Inferior parietal cortex (tissue), 1 donor: ENCODE measurements around the gene EPHA6.

Experiments
- DNase-seq: peaks from one replicate; pipeline ENCODE4 v3.0.0-alpha.2; 2016; ENCODE audit errors: extremely low spot score

The EPHA6 gene

DNA sequence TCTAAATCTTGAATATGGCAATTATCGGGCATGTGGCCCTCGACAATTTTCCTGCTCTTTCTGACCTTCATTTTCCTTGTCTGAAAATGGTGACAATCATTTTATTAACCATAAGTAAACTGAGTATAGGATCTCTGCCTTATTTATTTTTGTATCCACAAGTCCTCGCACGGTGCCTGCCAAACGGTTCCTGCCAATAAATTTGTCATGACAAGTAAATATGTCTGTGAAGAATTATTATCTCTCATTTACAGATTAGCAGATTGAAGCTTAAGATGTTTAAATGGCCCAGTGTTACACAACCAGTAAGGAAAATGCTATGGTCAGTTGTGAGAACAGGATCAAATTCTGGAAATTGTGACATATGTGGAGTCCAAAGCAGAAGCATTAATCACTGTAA, 884.3 kb downstream of the EPHA6 start:
- no peak for DNase-seq

DNA sequence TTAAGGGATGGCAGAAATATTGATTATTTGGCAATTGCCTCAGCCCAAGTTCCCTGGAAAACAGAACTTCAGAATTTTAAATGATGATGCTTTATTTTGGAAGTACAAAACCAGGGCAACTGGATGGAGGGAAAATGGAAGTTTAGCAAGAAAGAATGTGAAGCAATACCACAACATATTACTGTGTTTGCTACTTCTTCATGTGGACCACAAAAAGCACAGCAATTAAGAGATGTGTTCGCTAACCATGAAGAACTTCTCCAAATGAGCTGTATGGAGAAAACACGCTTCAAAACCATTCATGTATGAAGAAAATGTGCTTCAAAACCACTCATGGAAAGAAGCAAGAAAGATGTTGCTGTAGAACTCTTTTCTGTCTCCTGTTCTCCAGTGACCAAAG, 885.5 kb downstream of the EPHA6 start:
- no peak for DNase-seq

DNA sequence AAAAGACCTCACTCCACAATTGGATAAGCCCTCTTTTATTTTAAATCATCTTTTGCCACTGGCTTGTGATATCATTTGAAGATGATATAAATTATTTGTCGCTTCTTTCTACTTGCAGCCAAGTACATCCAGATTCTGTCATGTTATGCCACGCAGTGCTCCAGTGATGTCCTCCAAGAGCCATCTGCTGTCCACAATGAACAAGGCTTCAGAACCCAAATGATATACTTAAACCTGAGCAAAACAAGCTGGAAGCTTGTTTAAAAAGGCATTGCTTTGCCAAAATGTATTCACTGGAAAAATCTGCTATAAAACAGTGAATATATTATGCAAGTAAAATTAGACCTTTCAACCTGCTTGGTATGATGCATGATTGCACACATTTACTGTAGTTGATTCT, 891.4 kb downstream of the EPHA6 start:
- peak; percentile 39 for DNase-seq

DNA sequence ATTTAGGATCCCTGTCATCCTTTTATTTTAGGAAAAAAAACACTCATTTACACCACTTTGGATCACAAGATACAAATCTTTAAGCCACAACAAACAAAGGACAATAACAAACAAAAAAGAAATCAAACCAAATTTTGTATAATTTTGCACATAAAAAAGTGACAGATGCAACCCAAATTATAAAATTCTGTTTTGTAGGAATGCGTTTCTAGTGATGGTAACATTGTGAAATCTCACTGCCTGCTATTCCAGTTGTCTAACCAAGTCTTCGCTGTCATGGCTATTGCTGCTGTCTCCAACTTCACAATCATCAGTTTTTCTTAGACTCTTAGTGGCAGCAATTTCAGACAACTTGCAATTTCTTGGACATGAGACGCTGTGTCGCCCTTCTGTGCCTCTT, 891.8 kb downstream of the EPHA6 start:
- no peak for DNase-seq

DNA sequence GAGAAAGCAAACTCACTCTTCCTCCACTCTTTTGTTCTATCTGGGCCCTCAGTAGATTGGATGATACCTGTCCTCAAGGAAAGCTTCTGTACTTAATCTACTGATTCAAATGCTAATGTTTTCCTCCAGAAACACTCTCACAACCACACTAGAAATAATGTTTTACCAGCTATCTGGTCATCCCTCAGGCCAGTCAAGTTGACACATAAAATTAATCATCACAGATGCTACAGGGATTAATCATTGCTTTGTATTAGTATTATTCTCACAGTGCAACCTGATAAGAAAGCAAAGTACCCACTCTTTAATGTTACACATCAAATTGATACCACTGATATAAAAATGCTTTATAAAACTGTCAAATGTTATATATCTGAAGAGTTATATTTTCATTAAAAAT, 897.3 kb downstream of the EPHA6 start:
- no peak for DNase-seq

DNA sequence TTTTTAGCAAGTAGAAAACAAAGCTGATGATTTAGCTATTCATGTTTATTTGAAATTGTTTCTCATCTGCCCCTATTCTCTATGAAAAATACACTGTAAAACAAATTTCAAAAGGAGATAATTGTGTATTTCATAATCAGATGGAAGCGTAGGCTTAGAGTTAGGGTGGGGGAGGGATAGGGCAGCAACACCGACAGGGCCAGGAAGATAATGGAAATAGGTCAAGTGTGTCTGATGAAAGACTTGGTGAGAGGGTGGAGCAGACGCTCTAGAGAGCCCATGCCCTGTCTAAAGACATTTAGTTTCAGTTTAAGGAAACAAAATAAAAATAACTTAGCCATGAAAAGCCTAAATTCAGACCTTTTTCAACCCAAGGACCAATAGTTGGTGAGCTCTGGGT, 898.5 kb downstream of the EPHA6 start:
- DNase-seq = no peak

DNA sequence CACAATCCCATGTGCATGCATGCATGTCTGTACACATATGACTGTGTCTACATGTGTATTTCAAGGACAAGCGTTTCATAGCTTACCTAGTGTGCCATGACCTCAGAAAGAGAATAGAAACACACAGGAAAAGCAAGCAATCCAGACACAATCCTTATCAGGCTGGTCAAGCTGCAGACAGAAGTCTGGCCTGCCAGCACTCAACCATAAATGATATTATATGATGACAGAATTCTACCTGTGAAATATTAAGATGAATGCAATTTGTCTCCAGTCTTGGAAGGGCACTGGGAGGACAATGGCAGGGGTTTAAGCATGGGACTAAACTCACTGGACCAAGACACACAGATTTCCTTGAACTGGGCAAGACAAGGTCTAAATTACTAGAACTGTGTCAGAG, 899.2 kb downstream of the EPHA6 start:
- DNase-seq = no peak

DNA sequence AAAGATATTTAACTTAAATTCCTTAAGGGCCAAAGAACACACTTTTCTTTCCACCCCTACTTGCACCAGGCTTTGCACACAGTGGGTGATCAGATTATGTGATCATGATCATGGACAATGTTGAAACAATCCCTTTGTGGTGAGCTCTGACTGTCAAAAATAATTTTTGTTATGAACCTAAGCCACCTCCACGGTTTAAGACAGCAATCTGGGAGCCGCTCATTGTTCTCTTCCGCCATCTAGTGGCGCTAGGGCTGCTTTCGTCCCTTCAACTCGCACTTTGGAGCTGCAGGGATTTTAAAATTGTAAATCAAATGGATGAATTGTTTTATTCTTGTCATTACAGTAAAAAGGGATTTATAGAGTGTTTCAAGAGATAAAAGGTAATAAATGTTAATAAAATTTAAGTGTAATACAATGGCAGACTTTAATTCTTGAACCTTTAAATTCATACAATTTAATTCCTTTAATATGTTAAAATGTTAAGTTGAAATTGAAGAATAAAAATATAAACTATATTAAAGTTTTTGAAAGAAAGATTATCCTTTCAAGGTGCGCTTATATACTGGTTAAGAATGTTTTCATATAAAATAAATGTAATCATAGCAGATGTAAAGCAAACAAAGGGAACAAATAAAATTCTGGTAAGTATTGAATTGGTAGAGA, 904.9 kb downstream of the EPHA6 start:
- DNase-seq = peak; percentile 85

DNA sequence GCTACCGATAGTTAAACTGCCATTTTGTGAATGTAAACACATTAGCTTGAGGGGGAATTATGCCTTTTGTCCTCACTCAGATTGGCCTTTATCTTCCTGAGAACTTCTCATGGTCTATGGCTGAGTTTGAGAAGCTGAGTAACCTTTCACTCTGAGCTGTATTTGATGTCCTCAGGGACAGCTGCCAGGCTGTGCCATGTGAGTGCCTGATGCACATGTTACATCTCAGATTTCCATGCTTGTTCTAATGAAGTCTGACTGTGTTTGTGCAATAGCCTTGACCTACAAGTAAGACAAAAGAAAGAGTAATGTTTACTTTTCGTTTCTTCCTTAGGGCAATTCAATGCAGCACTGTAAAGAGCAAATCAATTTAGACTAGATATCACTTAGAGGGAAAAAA, 906.0 kb downstream of the EPHA6 start:
- no peak for DNase-seq

DNA sequence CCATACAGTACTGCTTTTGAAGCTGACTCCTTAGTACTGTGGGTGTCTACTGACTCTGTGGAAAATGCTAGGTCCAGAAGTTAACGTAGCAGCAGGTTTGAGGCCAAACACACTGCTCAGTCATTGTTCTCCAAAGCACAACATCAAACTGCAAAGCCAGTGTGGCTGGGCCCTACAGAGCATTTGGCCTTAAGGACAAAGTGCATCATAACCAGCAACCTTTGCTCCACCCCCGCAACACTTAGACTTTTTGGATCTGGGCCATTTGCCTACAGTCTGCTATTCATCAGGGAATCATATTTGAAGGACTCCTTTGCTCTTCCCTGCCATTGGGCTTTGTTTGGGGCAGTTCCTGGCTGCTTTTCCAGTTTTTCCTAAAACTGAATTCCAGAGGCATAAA, 907.1 kb downstream of the EPHA6 start:
- no peak for DNase-seq

DNA sequence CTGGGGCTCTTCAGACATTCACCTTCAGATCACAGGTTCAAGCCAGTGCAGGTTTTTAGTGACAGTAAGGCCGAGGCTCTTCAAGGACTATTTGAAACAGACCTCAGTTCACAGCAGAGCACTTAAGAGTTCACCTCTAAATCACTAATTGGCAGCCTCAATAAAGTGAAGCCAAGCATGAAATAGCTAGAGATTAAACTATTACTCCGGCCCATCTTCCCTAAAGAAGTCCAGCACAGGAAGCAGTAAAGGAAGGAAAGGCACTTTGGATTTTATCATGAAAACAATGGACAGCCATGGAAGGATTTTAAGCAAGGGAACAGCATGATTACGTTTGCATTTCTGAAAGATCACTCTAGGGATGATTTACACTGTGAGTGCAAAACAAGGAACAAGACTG, 922.5 kb downstream of the EPHA6 start:
- DNase-seq = no peak

DNA sequence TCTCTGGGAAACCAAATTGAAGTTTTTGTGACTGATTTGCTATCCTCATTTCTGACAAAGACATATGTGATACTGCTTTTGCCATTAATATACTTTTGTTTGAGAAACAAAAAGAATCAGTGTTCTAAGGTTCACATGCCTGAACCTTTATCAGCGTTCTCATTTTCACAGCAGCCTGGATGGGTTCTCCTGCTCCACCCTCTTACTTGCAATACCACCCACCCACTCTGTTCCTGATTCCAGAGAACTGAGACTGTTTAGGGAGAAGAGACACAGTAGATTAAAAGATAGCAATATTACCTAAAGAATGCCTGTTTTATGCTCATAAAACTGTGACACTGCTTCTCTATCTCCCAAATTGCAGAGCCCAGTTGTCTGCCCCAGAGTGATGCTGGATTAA, 924.4 kb downstream of the EPHA6 start:
- DNase-seq = no peak

DNA sequence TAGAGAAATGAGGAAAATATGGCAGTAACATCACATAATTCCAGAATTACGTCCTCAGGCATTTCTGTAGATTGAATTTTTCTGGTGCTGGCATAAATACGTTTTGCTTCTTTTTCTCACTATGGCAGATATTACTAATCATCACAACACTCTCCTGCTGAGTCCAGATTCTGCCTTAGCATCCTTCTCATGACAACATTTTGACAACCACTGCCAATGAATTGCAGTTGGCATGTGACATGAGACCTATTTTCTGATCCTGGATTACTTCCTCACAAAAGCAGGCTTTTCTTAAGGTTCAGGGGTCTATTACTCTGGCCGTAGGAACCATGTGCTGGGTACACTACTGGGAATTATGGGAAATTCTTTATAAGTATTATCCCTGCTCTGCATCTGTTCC, 927.6 kb downstream of the EPHA6 start:
- no peak for DNase-seq

DNA sequence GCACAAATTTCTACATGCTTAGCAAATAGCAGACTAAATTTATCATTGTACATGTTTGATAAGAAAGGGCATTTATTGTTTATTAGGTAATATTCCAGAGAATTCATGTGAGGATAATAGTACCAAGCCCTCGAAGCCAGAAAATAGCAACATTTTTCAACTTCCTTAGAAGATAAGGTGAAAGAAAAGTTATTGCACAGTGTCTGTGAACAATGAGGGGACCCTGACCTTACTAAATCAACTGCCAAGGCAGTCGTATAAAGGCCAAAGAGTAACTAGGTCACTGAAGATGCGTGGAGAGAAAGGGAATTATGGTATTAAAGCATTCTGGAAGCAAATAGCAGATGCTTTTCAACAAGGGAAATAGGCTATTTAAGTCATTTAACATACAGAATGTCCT, 929.9 kb downstream of the EPHA6 start:
- no peak for DNase-seq

DNA sequence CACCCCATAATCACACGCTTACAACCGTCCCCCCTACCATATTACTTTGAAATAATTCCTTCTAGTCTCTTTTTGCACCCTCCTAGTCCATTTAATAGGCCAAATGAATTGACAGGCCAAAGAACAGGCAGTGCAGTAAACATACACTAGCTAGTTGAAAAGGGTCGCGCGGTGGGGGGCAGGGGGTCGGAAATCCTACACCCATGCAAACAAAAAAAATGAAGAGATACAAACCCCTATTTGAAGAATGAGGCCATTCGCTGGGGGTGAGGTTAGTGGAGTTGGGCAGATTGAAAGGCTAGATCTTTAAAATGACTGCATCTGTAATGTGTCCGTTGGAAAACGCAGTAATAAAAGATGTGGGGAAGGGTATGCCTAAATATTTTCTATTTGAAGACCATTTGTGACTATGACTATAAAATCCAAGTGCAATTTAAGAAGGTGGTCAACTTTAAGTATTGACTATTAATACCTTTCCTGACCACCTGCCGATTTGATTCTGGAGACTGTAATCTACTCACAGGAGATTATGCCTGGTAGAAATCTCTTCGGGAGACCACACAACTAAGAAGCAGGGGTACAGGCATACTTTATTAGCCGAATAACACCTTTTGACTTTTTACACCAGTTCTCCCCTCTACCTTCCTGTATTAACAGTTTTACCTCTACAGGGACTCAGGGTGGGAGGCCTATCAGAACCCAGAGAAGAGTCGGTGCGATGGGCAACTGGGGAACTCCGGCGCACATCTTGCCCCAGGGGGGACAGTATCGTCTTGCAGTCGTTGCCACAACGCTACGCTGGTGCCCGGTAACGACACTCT, 949.4 kb downstream of the EPHA6 start:
- no peak for DNase-seq

DNA sequence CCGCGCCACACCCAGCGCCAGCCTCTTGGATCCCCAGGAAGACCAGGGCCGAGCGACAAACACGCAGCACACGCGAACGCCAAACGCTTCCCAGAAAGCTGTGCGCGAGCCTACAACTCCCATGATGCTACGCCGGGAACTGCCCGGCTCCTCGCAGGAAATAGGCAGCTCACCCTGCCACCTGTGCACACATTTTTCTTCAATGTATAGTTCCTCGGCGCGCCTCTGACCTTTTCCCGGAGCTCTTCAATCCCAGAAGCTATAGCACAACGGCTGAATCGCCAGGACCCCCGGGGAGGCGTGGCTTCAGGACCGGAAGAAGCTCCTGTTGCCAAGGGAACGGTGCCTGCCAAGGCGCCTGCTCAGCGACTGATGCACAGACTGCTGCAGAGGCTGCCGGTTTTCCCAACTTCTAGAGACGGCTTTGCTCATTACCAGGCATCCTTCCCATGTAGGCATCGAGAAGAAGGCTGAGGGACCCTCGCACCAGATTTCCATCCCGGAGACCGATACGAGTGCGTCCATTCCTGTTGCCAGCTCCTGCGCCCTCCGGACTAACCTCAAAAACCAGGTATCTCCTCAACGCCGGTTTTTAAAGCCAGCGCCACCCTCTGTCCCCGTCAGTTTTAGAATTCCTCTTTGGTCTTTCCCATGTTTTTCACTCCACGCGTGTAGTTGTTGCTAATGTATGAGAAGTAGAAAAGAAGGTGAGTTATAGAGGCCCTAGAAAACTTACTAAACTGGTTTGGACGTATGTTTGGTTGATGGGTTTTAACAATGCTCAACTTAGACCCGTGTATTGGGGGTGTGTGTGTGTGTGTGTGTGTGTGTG, 950.2 kb downstream of the EPHA6 start, which contains the start of gene ARL6:
ARL6 (plus strand) TSS at position 352 of the 832 bp plus-strand sequence. CDS start 3,350 bp downstream, outside the sequence.
- peak; percentile 91 for DNase-seq

DNA sequence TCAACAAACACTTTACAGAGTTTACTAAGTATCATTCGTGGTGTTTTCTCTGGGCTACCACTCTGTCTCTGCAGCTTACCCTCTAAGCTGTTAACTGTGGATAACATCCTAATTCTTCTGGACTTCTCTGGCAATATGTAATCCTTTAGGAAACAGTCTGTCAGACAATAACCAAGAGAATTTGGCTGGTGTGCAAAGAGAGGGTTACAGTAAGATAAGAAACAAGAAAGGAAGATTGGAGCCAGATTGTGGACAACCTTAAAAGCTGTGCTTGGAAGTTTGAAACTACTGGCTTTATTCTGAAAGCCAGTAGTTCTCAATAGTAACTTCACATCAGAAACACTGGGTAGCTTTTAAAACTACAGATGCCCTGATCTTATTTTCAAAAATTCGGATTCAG, 950.9 kb downstream of the EPHA6 start:
- DNase-seq = no peak

DNA sequence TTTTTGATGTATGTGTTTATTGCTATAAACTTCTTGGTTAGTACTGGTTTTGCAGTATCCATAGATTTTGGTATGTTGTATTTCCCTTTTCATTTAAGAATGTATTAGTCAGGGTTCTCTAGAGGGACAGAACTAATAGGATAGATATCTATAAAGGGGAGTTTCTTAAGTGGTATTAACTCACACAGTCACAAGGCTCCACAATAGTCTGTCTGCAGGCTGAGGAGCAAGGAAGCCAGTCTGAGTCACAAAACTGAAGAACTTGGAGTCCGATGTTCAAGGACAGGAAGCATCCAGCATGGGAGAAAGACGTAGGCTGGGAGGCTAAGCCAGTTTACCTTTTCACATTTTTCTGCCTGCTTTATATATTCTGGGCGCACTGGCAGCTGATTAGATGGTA, 958.5 kb downstream of the EPHA6 start:
- no peak for DNase-seq

DNA sequence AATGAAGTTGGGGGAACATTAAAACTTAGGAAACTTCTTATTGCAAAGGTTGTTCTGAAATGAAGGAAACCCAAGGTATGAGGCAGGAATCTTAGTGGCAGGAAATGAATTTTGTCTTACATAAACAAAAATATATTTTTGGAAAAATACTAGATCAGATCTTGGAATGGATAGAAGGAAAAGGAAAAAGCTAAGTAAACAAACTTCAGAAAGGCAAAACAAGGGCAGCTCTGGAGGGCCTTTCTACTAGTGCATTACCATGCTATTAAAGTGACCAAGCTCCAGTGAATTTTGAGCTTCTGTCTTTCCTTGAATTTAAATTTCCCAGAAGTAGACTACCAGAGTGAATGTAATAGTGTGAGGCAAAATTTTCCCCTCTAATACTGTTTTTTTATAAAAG, 963.8 kb downstream of the EPHA6 start:
- no peak for DNase-seq

DNA sequence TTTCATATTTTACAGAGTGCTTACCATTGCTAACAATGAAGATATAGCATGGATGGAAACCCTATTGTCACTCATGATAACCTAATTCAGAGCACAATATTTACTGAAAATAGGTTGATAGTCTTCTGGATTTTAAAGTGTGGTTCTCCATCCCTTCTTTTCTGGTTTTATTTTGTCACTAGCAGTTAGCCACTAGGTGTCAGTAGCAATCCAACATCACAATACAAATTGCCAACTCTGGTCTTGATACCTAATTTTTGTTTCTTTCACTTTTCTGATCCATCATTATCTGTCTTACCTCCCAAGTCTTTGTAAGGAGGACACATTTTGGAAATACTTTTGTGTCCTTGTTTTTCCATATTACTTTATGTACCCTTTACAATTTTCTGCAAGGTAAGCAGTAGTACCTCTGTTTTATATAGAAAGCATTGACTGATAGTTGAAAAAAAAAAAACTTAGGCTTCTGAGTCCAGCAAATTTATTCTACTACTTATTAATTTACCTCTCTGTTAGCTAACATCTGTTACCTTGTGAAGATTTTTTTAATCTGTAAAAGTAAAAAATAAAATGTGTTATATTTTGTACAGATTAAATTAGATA, 979.1 kb downstream of the EPHA6 start:
- peak; percentile 72 for DNase-seq

DNA sequence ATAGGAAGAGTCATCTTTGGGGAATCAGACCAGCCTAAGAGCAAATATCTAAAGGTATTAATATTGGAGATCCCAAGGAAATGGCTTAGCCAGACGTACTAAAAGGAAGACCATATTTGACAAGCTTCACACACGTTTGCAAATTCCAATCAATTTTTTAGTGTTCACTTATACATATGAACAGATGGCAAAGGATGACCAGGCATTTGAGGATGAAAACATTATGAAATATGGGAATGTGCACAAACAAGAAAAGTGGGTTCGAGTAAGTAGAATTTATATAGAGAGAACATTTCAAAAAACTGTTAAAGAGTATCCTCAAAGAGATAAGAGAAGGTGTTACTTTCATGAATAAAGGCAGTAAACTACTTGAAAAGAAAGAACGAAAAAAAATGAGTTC, 981.6 kb downstream of the EPHA6 start:
- no peak for DNase-seq
